SH-SY5Y (cell line): Measurements from ENCODE around the gene SIDT2.

Experiments used
- GATA2 ChIP-seq: IDR thresholded peaks from 2 replicates; pipeline ENCODE4 v1.6.1; 2011; ENCODE audit warnings: mild to moderate bottlenecking, low read depth, low read length
- GATA3 ChIP-seq: IDR thresholded peaks from 2 replicates; pipeline ENCODE4 v1.6.1; 2011; ENCODE audit warnings: low read depth, mild to moderate bottlenecking, low read length, moderate library complexity

- TF ChIP-seq GATA2 (no peak), GATA3 (no peak)
These were observed 17.7 kb upstream of the SIDT2 start for GRCh38 chr11:117160826-117161225.
